Mesenchymal stem cell (in vitro differentiated cells and primary cell): ENCODE results near the gene GRK6.
"Not testable (repeated sequence)": the region's sequence is repeated elsewhere in the genome, so short reads cannot be mapped to it uniquely, and the experiment has no call there.

Source experiments
- DNase-seq: peaks from one replicate; pipeline ENCODE4 v3.0.0-alpha.2; 2013
- H2AFZ ChIP-seq: one replicate; pipeline ENCODE4 v1.6.1; 2013; ENCODE audit warnings: low read depth, mild to moderate bottlenecking, control low read depth, inconsistent platforms, low read length, moderate library complexity
- H2AK5ac ChIP-seq: 2 replicates; pipeline ENCODE4 v1.6.1; 2013; ENCODE audit warnings: low read length, moderate library complexity, mild to moderate bottlenecking, inconsistent platforms; ENCODE audit not compliant: severe bottlenecking
- H2BK120ac ChIP-seq: one replicate; pipeline ENCODE4 v1.6.1; 2013; ENCODE audit warnings: low read depth, mild to moderate bottlenecking, inconsistent platforms, low read length, moderate library complexity
- H2BK12ac ChIP-seq, 2 experiments: one replicate each; pipeline ENCODE4 v1.6.1; 2013; ENCODE audit warnings: inconsistent platforms in 2 of 2, low read length in 2 of 2, mild to moderate bottlenecking in 2 of 2, moderate library complexity in 2 of 2, control low read depth in 1 of 2
- H2BK15ac ChIP-seq: one replicate; pipeline ENCODE4 v1.6.1; 2013; ENCODE audit warnings: mild to moderate bottlenecking, low read depth, inconsistent platforms; ENCODE audit not compliant: poor library complexity, severe bottlenecking
- H2BK5ac ChIP-seq: 2 replicates; pipeline ENCODE4 v1.6.1; 2013; ENCODE audit warnings: low read depth, mild to moderate bottlenecking, low read length, control low read depth, inconsistent platforms; ENCODE audit not compliant: poor library complexity, severe bottlenecking
- H3K14ac ChIP-seq, 2 experiments: one replicate each; pipeline ENCODE4 v1.6.1; 2013; ENCODE audit warnings: inconsistent platforms in 2 of 2, low read length in 2 of 2, control low read depth in 1 of 2, mild to moderate bottlenecking in 1 of 2, moderate library complexity in 1 of 2
- H3K18ac ChIP-seq, 2 experiments: one replicate each; pipeline ENCODE4 v1.6.1; 2013; ENCODE audit warnings: inconsistent platforms in 2 of 2, low read length in 2 of 2, control low read depth in 1 of 2, low read depth in 1 of 2, mild to moderate bottlenecking in 1 of 2
- H3K23ac ChIP-seq, 2 experiments: one replicate each; pipeline ENCODE4 v1.6.1; 2013; ENCODE audit warnings: inconsistent platforms in 2 of 2, low read length in 2 of 2, mild to moderate bottlenecking in 2 of 2, moderate library complexity in 2 of 2, control low read depth in 1 of 2
- H3K27ac ChIP-seq: 2 replicates; pipeline ENCODE4 v1.5.1; 2013; ENCODE audit warnings: mild to moderate bottlenecking, moderate library complexity, low read length, control low read depth, inconsistent platforms; ENCODE audit not compliant: poor library complexity, severe bottlenecking
- H3K27me3 ChIP-seq, 2 experiments: 2 replicates each; pipeline versions ENCODE4 v1.6.1 to v1.7.0; 2013; ENCODE audit warnings: low read length in 2 of 2, mild to moderate bottlenecking in 2 of 2, moderate library complexity in 2 of 2, control low read depth in 1 of 2, inconsistent platforms in 1 of 2; ENCODE audit not compliant: control insufficient read depth in 1 of 2, insufficient read depth in 1 of 2
- H3K36me3 ChIP-seq, 2 experiments: 2 replicates each; pipeline versions ENCODE4 v1.6.1 to v1.7.0; 2013; ENCODE audit warnings: low read length in 2 of 2, control low read depth in 1 of 2, inconsistent platforms in 1 of 2, low read depth in 1 of 2, mild to moderate bottlenecking in 1 of 2; ENCODE audit not compliant: insufficient read depth in 2 of 2, control insufficient read depth in 1 of 2
- H3K4ac ChIP-seq, 2 experiments: one replicate each; pipeline ENCODE4 v1.6.1; 2013; ENCODE audit warnings: inconsistent platforms in 2 of 2, low read length in 2 of 2, mild to moderate bottlenecking in 2 of 2, moderate library complexity in 2 of 2, control low read depth in 1 of 2, low read depth in 1 of 2
- H3K4me1 ChIP-seq: 2 replicates; pipeline ENCODE4 v1.6.1; 2013; ENCODE audit warnings: low read depth, low read length, control low read depth; ENCODE audit not compliant: control insufficient read depth, insufficient read depth
- H3K4me2 ChIP-seq: 2 replicates; pipeline ENCODE4 v1.6.1; 2013; ENCODE audit warnings: low read length, mild to moderate bottlenecking, inconsistent platforms; ENCODE audit not compliant: poor library complexity, severe bottlenecking
- H3K4me3 ChIP-seq, 2 experiments: 2 replicates each; pipeline versions ENCODE4 v1.5.1 to v1.7.0; 2013; ENCODE audit warnings: low read length in 2 of 2, mild to moderate bottlenecking in 2 of 2, control low read depth in 1 of 2, low read depth in 1 of 2; ENCODE audit not compliant: insufficient read depth in 1 of 2
- H3K79me1 ChIP-seq: replicated peaks from 2 replicates; pipeline ENCODE4 v1.6.1; 2013; ENCODE audit warnings: mild to moderate bottlenecking, control low read depth, low read length, inconsistent platforms; ENCODE audit not compliant: poor library complexity, severe bottlenecking
- H3K9ac ChIP-seq: 2 replicates; pipeline ENCODE4 v1.7.0; 2013; ENCODE audit warnings: mild to moderate bottlenecking, low read length, moderate library complexity
- H3K9me3 ChIP-seq: 2 replicates; pipeline ENCODE4 v1.7.0; 2013; ENCODE audit warnings: mild to moderate bottlenecking, low read length; ENCODE audit not compliant: control insufficient read depth
- H4K8ac ChIP-seq: one replicate; pipeline ENCODE4 v1.6.1; 2013; ENCODE audit warnings: inconsistent platforms, mild to moderate bottlenecking, low read length, moderate library complexity
- H4K91ac ChIP-seq: one replicate; pipeline ENCODE4 v1.6.1; 2013; ENCODE audit warnings: mild to moderate bottlenecking, low read length, inconsistent platforms
- WGBS: methylation state at CpG from one replicate; pipeline ENCODE4 v1.1.7; 2013; ENCODE audit warnings: mixed read lengths; 5-methylcytosine and 5-hydroxymethylcytosine counted together

The GRK6 gene

DNA sequence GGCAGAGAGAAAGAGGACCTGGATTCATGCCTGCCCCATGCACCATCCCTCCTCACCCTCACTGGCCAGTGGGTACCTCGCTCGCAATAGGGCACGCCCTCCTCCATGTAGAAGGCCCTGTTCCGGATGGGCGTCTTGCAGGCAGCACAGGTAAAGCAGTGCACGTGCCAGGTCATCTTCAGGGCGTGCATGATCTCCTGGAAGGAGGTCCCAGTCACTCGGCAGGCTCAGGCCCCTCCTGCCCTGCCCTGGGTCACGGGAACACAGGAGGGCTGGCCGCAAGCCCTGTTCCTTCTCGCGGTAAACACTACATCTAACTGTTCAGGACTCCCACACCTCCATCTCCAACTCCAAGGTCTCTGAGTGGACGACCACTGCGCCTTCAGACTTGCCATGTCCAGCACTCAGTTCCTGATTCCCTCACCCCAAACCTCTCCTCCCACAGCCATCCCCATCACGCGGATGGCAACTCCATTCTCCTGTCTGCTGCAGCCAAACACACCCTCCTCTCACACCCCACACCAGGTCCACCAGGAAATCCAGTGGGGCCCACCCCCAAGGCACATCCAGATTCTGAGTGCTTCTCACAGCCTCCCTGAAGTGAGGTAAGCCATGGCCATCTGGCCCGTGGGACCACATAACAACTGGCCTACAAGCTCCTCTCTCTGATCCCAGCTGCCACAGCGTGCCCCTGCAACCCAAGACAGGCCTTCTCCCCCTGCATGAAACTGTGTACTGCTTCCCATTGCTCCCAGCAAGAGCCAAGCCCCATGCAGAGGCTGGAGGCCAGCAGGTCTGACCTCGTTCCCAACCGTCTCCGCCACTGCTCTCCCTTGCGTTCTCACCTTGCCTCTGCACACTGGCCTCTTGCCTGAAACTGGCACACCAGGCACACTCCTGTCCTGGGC, 57.8 kb downstream of the GRK6 start:
- Histone ChIP-seq H2BK15ac (no peak overlapping the region), H3K36me3 (peaks cover 68 to 89% of the 10 kb centered on the region in 2 experiments), H4K91ac (no peak overlapping the region), H3K23ac (peak overlapping the region in 1 of 2 experiments; percentile 35), H2BK12ac (no peak overlapping the region), H3K4me1 (peaks cover 69% of the 10 kb centered on the region), H3K79me1 (peaks cover 11% of the 10 kb centered on the region), H2BK5ac (no peak overlapping the region), H3K27ac (peak overlapping the region; percentile 45), H3K4me2 (no peak overlapping the region), H3K9ac (no peak overlapping the region), H3K9me3 (no peaks in the 10 kb centered on the region), H3K18ac (no peak overlapping the region), H3K27me3 (no peaks in the 10 kb centered on the region), H3K4me3 (no peak overlapping the region), H4K8ac (peak overlapping the region; percentile 38), H2BK120ac (no peak overlapping the region), H2AK5ac (no peak overlapping the region), H2AFZ (no peak overlapping the region), H3K14ac (no peak overlapping the region), H3K4ac (no peak overlapping the region)
- 93% methylated on average over 22 of the region's 22 CpGs for WGBS
- DNase-seq = no peak

DNA sequence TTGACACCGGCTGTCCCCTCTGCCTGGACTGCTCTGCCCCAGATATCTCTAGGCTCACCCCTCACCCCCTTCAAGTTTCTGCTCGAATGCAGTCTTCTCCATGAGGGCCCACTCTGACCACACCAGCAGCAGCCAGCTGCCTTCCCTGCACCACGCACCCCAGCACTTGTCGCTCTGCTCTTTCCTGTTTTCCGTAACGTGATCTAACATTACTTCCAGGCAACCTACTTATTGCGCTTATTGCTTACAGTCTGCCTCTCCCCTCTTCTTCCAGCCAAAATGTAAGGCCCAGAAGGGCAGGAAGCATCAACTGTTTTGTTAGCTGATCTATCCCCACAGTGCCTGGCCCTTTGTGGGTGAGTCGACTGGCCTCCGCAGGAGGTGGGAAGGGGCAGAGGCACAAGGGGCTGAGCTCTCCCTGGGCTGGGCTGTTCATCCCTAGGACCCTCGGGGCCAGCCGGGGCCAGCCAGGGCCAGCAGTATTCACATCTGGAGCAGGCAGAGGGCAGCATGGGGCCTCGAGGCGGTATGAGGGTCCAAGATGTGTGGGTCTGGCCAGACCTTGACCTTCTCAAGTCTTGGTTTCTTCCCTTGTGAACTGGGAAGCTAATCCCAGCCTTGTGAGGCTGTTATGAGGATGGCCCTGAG, 58.5 kb downstream of the GRK6 start:
- WGBS = 79% methylated on average over 13 of the region's 13 CpGs
- H3K36me3 ChIP-seq = peaks cover 76 to 91% of the 10 kb centered on the region in 2 experiments

DNA sequence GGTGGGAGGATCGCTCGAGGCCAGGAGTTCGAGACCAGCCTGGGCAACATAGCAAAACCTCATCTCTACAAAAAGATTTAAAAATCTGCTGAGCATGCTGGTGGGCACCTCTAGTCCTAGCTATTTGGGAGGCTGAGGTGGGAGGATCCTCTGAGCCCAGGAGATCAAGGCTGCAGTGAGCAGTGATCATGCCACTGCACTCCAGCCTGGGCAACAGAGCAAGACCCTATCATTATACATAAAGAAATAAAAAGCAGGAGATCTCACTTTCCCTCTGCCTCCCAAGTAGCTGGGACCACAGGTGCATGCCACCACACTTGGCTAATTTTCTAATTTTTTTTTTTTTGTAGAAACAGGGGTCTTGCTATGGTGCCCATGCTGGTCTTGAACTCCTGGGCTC, 59.3 kb downstream of the GRK6 start:
- not testable (repeated sequence) for H4K8ac ChIP-seq, H3K4me2 ChIP-seq, H2AFZ ChIP-seq, H3K4me3 ChIP-seq, H3K27me3 ChIP-seq, H2BK15ac ChIP-seq, H3K18ac ChIP-seq, H3K23ac ChIP-seq, H2BK12ac ChIP-seq, H2BK120ac ChIP-seq, H3K27ac ChIP-seq, H2AK5ac ChIP-seq, H2BK5ac ChIP-seq, H3K14ac ChIP-seq, H4K91ac ChIP-seq, DNase-seq, H3K9me3 ChIP-seq, H3K4ac ChIP-seq
- H3K79me1 ChIP-seq = peaks cover 11% of the 10 kb centered on the region
- WGBS = 100% methylated on average over 2 of the region's 3 CpGs
- H3K9ac ChIP-seq = peak overlapping the region; percentile 2
- peaks cover 74% of the 10 kb centered on the region for H3K4me1 ChIP-seq
- H3K36me3 ChIP-seq = peaks cover 83 to 98% of the 10 kb centered on the region in 2 experiments

More for the DNA sequence above, 58.5 kb downstream of the GRK6 start:
- Histone ChIP-seq H2BK12ac (no peak overlapping the region), H2BK15ac (no peak overlapping the region), H3K4me2 (no peak overlapping the region), H3K27me3 (no peaks in the 10 kb centered on the region), H3K18ac (no peak overlapping the region), H3K14ac (no peak overlapping the region), H2BK5ac (no peak overlapping the region), H3K4ac (no peak overlapping the region), H2AFZ (no peak overlapping the region), H4K8ac (peak overlapping the region; percentile 4), H2BK120ac (no peak overlapping the region), H3K4me3 (no peak overlapping the region), H3K79me1 (peaks cover 11% of the 10 kb centered on the region), H3K9me3 (no peaks in the 10 kb centered on the region), H3K27ac (peak overlapping the region; percentile 45), H3K4me1 (peaks cover 70% of the 10 kb centered on the region), H3K23ac (peak overlapping the region in 1 of 2 experiments; percentile 35), H2AK5ac (no peak overlapping the region), H3K9ac (peak overlapping the region; percentile 2), H4K91ac (no peak overlapping the region)
- no peak for DNase-seq

DNA sequence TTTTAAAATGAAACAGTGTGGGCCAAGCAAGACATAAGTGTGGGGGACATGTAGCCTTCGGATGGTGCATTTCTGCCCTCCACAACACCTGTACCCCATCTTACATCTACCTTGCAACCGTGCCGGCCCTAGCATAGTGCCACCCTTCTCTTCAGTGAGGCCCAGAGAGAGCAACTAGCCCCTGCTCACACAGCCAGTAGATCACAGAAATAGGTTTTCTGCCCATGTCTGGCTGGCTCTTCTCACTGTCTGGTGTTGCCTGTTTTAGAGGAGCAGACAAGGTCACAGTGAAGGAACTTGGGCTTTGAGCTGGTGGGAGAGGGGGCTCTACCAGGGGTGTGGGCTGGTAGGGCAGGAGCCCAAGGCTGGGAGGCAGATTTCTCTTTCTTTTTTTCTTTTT, 59.8 kb downstream of the GRK6 start:
- 95% methylated on average over 3 of the region's 3 CpGs for WGBS

More for the DNA sequence above, 59.8 kb downstream of the GRK6 start:
- Histone ChIP-seq H3K14ac (no peak overlapping the region), H3K27me3 (no peaks in the 10 kb centered on the region), H4K8ac (no peak overlapping the region), H2AFZ (no peak overlapping the region), H3K9ac (no peak overlapping the region), H2BK15ac (no peak overlapping the region), H3K23ac (no peak overlapping the region), H2BK5ac (no peak overlapping the region), H3K4me2 (no peak overlapping the region), H2AK5ac (no peak overlapping the region), H2BK12ac (no peak overlapping the region), H3K4me3 (no peak overlapping the region), H3K18ac (no peak overlapping the region), H3K4ac (no peak overlapping the region), H3K36me3 (peaks cover 88 to 99% of the 10 kb centered on the region in 2 experiments), H4K91ac (no peak overlapping the region), H3K9me3 (no peaks in the 10 kb centered on the region), H2BK120ac (no peak overlapping the region), H3K27ac (peak overlapping the region; percentile 21), H3K4me1 (peaks cover 75% of the 10 kb centered on the region), H3K79me1 (peaks cover 11% of the 10 kb centered on the region)
- DNase-seq = no peak
